A673 (cell line): ENCODE measurements around the gene ZNF678.

Experiments used
- EZH2 ChIP-seq: fragments of 200-600 bp; sonication (generic); IDR thresholded peaks from 2 replicates; pipeline ENCODE4 v1.6.1; 2017; ENCODE audit warnings: borderline replicate concordance, low read depth, mild to moderate bottlenecking, mixed read lengths, antibody characterized with exemption, low read length; ENCODE audit not compliant: poor library complexity, severe bottlenecking
- TF ChIP-seq, protein P1 (sequence below): fragments of 300-800, 200-600 bp; sonication (generic); conservative IDR thresholded peaks from 2 replicates; pipeline ENCODE4 v1.5.1; 2017; ENCODE audit warnings: low read depth, mild to moderate bottlenecking, antibody characterized with exemption, low read length, moderate library complexity, mixed read lengths

DNA sequence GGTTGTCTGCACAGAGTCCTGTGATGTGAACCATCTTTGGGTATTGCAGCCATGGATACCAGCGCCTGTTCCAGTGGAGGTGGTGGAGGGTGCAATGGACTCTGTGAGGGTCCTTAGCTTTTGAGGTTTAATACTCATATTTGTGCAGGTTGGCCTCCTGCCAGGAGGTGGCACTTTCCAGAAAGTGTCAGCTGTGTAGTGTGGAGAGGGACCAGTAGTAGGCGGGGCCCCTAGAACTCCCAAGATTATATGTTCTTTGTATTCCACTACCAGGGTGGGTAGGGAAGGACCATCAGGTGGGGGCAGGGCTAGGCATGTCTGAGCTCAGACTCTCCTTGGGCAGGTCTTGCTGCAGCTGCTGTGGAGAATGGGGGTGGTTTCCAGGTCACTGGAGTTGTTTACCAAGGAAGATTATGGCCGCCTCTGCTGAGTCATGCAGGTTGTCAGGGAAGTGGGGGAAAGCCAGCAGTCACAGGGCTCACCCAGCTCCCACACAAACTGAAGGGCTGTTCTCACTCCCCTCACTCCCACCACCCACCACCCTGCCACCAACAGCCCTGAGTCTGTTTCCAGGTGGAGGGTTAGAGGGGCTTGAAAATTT lies 31.2 kb upstream of the ZNF678 start:
- TF ChIP-seq, protein P1, sequence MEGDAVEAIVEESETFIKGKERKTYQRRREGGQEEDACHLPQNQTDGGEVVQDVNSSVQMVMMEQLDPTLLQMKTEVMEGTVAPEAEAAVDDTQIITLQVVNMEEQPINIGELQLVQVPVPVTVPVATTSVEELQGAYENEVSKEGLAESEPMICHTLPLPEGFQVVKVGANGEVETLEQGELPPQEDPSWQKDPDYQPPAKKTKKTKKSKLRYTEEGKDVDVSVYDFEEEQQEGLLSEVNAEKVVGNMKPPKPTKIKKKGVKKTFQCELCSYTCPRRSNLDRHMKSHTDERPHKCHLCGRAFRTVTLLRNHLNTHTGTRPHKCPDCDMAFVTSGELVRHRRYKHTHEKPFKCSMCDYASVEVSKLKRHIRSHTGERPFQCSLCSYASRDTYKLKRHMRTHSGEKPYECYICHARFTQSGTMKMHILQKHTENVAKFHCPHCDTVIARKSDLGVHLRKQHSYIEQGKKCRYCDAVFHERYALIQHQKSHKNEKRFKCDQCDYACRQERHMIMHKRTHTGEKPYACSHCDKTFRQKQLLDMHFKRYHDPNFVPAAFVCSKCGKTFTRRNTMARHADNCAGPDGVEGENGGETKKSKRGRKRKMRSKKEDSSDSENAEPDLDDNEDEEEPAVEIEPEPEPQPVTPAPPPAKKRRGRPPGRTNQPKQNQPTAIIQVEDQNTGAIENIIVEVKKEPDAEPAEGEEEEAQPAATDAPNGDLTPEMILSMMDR: no peak
- no peak for TF ChIP-seq EZH2
